NCI-H345 (cell line): ENCODE data around the gene NTHL1.

Source experiments
- DNase-seq: peaks from one replicate; lab custom pipeline; 2025; lab: John Stamatoyannopoulos, UW

The NTHL1 gene

GRCh38 chr16:2047330-2048115, at the start of gene NTHL1, which contains the start of gene TSC2:
NTHL1 (minus strand) TSS chr16:2047834; CDS start chr16:2047823, 11 bp downstream.
TSC2 (plus strand) TSS chr16:2047985; CDS start chr16:2048616, 631 bp downstream.
- peak; percentile 95 for DNase-seq

DNA sequence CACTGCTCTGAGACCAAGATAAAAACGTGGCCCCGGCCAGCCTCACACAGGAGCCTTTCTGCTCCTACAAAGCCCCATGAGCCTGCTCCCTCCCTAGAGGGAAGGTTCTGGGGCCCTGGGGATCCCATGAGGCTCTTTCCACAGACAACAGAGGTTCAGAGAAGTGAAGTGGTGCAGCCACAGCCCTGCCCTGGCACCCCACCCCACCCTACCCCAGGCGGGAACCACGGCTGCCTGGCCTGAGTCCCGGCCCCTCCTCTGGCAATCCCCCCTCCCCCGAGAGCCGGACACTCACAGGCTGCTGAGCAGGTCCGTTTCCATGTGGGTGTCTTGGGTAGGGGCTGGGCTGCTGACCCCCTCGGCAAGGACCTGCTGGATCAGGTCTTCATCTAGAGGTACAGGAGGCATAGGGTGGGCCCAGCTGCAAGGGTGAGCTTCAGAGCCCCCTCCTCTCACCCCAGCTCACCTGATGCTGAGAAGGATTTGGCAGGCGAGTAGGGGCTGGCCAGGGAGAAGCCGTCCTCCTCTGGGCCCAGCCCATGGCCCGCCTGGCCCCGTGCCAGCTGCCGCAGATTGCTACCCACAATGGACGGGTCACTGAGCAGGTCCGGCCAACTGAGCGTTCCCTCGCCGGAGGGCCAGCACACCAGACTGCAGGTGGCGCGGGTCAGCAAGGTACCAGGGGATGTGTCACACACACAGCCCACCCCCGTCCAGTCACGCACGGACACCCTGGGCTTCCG, 49.4 kb upstream of the NTHL1 start:
- no peak for DNase-seq

DNA sequence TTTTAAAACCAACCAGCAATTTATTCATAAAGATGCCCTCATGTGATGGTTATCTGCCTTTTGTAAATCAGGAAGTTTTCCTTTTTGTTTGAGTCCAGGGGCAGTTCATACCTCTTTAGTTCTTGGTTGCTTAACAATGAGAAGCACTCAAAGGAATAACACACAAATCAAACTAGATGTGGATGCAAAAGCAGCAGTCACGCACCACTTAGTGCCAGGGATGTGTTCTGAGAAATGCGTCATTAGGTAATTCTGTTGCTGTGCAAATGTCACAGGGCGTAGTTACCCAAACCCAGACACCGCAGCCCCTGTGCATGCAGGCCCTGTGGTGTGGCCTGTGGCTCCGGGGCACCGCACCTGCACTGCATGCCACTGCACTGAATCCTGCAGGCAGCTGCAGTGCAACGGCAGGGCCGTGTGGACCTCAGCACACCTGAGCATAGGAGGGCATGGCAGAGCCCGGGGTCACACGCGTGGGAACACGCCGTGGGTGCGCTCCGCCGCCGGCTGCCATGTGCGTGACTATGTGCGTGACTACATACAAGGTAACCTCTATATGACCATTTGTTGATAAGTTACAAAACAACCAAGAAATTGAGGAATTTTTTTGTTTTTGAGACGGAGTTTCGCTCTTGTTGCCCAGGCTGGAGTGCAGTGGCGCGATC, 48.4 kb upstream of the NTHL1 start:
- no peak for DNase-seq

DNA sequence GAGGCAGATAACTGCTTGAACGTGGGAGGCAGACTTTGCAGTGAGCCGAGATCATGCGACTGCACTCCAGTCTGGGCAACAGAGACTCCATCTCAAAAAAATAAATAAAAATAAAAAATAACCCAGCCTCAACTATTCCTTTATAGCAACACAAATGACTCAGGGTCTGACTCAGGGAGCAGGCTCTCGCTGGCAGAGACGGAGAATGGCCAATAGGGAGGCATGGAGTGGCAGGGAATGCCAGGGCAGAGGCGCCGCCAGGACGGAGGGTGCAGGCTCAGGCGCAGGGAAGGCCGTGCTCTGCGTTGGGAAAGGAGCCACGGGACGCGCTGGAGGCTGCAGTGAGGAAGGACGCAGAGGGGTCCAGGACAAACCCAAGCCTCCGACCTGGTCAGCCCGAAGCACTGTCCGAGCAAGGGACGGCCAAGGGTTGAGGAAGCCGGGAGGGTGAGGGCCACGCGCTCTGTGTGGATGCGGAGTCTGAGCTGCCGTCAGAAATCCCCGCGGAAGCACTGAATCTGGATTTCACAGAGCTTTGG, 47.8 kb upstream of the NTHL1 start:
- no peak for DNase-seq

DNA sequence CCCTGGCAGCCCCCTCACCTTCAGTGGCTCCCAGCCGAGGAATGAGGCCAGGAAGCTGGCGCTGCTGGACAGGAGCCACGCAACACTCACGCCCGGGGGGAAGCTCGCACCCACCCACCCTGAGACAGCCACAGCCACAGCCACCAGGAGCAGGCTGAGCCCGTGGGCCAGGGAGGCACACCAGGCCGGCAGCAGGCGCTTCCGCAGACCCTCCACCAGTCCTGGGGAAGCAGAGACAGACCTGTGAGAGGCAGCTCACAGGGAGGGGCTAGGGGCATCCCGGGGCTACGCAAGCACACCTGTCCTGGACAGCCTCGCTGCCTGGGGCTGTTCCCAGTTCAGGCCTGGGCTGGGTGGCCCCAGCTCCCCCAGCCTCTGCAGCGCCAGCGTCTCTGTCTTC, 46.2 kb upstream of the NTHL1 start:
- DNase-seq, result no peak

- DNase-seq, result no peak
Observed at GRCh38 chr16:2092866-2093265, 45.2 kb upstream of the NTHL1 start.

DNA sequence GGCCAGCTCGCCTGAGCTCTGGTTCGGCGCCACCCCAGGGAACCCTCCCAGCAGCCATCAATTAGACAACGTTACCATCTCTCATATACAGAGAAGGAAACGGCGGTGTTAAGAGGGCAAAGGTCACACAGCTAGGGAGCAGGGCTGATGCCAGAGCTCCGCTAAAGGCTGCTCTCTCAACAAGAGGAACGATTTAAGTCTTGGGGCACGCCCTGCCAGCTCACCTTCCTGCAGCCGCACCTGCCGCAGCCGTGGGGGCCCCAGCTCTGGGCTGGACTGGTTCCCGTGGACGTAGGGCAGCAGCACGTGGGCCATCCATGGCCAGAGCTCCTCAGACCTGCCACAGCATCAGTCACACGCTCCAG, 44.6 kb upstream of the NTHL1 start:
- DNase-seq, result no peak

- no peak for DNase-seq
Observed at GRCh38 chr16:2091547-2092255, 44.1 kb upstream of the NTHL1 start.

- DNase-seq, result no peak
Observed at GRCh38 chr16:2090777-2091546, 43.3 kb upstream of the NTHL1 start.

GRCh38 chr16:2090481-2090776, 42.8 kb upstream of the NTHL1 start:
- no peak for DNase-seq

DNA sequence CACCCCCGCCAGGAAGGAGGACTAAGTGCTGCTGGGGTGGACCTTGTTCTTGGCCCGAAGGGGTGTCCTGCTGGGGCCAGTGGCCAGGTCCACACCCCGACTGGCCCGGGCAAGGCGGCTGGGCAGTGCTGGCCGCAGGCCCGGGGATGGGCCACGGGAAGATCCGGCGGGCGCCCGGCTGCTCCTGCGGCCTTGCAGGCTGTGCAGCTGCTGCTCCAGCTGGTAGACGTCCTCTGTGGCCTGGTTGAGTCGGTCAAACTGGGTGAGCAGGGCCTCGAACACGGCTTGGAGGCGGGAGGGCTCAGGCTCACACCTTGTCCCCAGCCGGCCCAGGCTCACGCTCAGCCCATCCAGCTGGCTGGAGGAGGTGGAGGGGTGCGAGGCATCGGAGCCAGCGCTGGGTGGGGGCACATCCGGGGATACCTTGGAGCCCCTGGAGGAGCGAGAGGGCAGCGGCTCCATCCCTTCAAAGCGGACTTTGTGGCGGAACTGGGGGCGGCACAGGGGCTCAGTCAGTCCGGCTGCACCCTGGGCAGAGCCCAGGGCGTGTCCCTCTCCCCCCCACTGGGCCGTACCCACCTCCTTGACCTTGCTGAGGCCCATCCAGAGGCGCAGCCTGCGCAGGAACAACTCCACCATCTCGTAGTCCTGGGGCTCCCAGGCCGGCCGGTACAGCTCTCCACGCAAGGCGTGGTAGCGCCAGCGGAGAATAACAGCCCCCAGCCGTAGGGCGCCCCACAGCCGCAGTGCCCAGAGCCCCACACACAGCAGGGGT, 42.3 kb upstream of the NTHL1 start:
- no peak for DNase-seq

- DNase-seq, result no peak
Observed at GRCh38 chr16:2088759-2089358, 41.2 kb upstream of the NTHL1 start.

DNA sequence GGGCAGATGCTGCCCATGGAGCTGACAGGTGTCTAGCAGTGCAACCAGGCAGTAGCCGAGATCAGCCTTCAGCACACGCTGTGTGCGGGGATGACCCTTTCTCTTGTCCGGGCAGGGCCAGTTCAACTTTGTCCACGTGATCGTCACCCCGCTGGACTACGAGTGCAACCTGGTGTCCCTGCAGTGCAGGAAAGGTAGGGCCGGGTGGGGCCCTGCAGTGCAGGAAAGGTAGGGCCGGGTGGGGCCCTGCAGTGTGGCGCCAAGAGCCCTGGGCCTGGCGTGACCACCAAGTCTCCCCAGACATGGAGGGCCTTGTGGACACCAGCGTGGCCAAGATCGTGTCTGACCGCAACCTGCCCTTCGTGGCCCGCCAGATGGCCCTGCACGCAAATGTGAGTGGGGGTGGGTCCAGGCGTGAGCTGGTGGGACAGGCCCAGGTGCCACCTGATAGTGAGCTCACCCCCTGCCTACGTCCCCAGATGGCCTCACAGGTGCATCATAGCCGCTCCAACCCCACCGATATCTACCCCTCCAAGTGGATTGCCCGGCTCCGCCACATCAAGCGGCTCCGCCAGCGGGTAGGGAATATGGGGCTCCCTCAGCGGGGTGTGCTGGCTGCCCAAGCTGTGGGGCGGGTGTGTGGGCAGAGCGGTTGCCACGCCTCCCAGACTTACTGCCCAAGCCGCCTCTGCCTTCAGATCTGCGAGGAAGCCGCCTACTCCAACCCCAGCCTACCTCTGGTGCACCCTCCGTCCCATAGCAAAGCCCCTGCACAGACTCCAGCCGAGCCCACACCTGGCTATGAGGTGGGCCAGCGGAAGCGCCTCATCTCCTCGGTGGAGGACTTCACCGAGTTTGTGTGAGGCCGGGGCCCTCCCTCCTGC, 40.4 kb upstream of the NTHL1 start:
- no peak for DNase-seq

DNA sequence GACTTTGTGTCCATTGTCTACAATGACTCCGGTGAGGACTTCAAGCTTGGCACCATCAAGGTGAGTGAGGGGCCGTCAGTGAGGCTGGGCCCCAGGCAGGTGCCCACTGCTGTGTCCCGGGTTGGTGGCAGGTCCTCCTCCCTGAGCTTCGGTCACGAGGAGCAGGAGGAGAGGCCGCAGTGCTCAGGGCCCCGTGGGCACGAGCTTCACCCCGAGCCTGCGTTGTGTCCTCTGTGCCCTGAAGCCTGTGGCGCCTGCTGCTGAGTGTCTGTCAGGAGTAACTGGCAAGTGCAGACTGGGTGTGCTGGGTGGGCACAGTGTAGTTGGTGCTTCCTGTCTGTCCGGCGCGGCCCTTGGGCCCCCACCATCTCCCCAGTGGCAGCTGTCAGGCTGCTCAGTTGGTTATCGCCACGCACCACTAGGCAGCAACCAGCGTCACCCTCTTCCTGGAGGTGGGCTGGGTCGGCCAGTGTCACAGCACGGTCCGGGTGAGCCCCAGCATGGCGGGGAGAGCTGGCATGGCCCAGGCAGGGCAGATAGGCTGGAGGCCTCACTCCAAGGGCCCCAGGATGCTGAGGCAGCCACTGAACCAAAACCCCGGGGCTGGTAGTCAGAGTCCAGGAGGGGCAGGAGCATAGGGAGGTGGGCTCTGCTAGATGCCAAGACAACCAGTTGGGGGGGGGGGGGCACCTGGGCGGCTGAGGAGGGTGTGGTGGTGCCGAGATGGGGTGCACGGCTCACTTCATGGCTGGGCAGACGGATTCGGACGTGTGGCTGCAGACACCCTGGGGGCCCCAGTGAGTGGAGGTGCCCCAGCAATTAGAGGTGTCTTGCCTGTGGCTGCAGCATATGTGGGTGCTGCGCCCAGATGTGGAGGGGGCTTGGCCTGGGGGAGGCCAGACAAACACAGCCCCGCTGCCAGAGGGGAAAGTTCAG, 39.4 kb upstream of the NTHL1 start:
- DNase-seq, result no peak

- no peak for DNase-seq
Observed at GRCh38 chr16:2086106-2086742, 38.6 kb upstream of the NTHL1 start.

GRCh38 chr16:2085669-2086068, 38.0 kb upstream of the NTHL1 start:
- no peak for DNase-seq

- DNase-seq, result no peak
Observed at GRCh38 chr16:2084895-2085625, 37.4 kb upstream of the NTHL1 start.
